ENCODE data around the gene CASP12.

CASP12 gene

DNA sequence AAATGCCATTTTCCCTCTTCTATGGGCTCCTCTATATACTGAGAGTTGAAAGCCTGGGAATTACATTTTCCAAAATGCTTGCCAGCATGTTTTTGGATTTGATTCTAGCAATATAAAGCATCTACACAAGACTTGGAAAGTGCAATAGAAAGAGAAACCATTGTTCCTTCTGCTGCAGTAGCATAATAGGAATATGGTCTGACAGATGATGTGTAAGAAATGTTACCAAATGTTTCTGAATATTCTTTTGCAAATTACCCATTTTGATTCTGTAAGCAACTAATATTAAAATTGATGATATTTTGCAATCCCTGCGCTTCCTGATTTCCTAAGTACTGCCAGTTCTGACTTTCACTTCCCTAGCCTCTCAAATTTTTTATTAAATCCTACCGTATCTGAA is 61.6 kb downstream of the CASP12 start:
- H3K4me3 ChIP-seq (ENCODE audit: low read length) = no peak overlapping the region
- no peak for TF ChIP-seq ZNF274 (IDR thresholded peaks at IDR 0.05; ENCODE audit: low read depth, low read length)

Measured in GM08714 (cell line).